BE2C (cell line): Measurements from ENCODE around the gene SIGLECL1.

Experiments
- DNase-seq: peaks from one replicate; pipeline ENCODE4 v3.0.0-alpha.2; 2020
- H3K27me3 ChIP-seq: fragments of 250-450 bp; sonication (Bioruptor Pico); 2 replicates; pipeline ENCODE4 v1.5.1; 2020; ENCODE audit warnings: mild to moderate bottlenecking
- H3K36me3 ChIP-seq: fragments of 250-450 bp; sonication (Bioruptor Pico); 2 replicates; pipeline ENCODE4 v1.5.1; 2020; ENCODE audit warnings: mild to moderate bottlenecking
- H3K4me1 ChIP-seq: fragments of 250-450 bp; sonication (Bioruptor Pico); 2 replicates; pipeline ENCODE4 v1.5.1; 2020
- H3K4me3 ChIP-seq: 2 replicates; pipeline ENCODE4 v1.5.1; 2011; ENCODE audit warnings: low read depth, low read length
- H3K9me3 ChIP-seq: fragments of 250-450 bp; sonication (Bioruptor Pico); 2 replicates; pipeline ENCODE4 v1.5.1; 2020
- CTCF ChIP-seq: IDR thresholded peaks from 2 replicates; pipeline ENCODE4 v1.5.1; 2012; ENCODE audit warnings: mild to moderate bottlenecking, low read depth, low read length

The SIGLECL1 gene

GRCh38 chr19:51226067-51226466, 24.8 kb upstream of the SIGLECL1 start:
- no peaks in the 10 kb centered on the region for H3K9me3 ChIP-seq
- DNase-seq, result no peak
- H3K4me1 ChIP-seq, result no peaks in the 10 kb centered on the region
- H3K27me3 ChIP-seq, result peaks cover 13% of the 10 kb centered on the region
- no peak for TF ChIP-seq CTCF
- no peaks in the 10 kb centered on the region for H3K36me3 ChIP-seq
- no peak overlapping the region for H3K4me3 ChIP-seq

DNA sequence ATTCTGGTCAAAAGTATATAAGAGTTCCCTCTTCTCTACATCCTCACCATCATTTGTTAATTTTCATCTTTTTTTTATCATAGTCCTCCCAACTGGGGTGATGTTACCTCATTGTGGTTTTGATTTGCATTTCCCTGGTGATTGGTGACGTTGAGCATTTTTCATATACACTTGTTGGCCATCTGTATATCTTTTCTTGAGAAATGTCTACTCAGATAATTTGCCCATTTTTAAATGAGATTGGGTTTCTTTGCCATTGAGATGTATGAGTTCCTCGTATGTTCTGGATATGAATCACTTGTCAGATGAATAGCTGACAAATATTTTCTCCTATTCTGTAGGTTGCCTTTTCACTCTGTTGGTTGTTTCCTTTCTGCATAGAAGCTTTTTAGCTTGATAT, 23.6 kb upstream of the SIGLECL1 start:
- H3K27me3 ChIP-seq, result peaks cover 13% of the 10 kb centered on the region
- no peaks in the 10 kb centered on the region for H3K36me3 ChIP-seq
- no peak overlapping the region for H3K4me3 ChIP-seq
- H3K4me1 ChIP-seq, result no peaks in the 10 kb centered on the region
- H3K9me3 ChIP-seq, result no peaks in the 10 kb centered on the region
- no peak for TF ChIP-seq CTCF
- DNase-seq, result no peak

GRCh38 chr19:51227966-51228365, 22.9 kb upstream of the SIGLECL1 start:
- peaks cover 16% of the 10 kb centered on the region for H3K27me3 ChIP-seq
- no peak for DNase-seq
- H3K9me3 ChIP-seq, result no peaks in the 10 kb centered on the region
- H3K36me3 ChIP-seq, result no peaks in the 10 kb centered on the region
- no peaks in the 10 kb centered on the region for H3K4me1 ChIP-seq
- no peak for TF ChIP-seq CTCF
- no peak overlapping the region for H3K4me3 ChIP-seq

GRCh38 chr19:51240866-51241265, 10.0 kb upstream of the SIGLECL1 start:
- Histone ChIP-seq H3K27me3 (peaks cover 18% of the 10 kb centered on the region), H3K36me3 (no peaks in the 10 kb centered on the region)
- DNase-seq, result no peak

DNA sequence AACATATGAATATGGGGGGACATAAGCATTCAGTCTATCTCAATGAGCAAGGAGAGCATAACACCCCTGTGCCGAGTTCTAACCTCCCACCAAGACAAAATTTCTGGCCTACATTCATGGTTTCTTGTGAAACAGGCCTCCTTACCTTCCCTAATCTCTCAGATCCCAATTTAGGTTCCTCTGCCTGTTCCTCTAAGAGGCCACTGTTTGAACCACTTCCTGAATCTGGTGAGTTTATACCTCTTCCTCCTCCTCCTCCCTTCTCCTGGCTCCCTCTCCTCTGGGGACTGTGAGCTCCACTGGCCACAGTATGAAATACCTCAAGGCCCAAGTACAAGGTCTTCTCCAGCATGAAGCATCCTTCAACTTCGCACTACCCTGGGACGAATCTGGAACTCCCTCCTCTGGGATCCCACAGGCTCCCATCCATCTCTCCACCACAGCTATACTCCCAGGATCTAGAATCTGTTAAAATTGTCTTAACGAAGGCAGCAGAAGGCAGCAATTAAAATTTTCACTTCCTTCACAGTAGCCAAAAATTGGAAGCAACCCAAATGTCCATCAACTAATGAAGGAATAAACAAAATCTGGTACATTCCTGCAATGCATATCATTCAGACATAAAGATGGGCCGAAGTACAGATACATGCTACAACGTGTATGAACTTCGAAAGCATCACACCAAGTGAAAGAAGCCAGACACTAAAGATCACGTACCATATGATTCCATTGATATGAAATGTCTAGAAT, 7.8 kb upstream of the SIGLECL1 start:
- Histone ChIP-seq H3K27me3 (peaks cover 18% of the 10 kb centered on the region), H3K4me3 (no peak overlapping the region), H3K4me1 (no peaks in the 10 kb centered on the region), H3K36me3 (no peaks in the 10 kb centered on the region), H3K9me3 (no peaks in the 10 kb centered on the region)
- TF ChIP-seq CTCF, result no peak
- DNase-seq, result no peak

More at GRCh38 chr19:51240866-51241265, 10.0 kb upstream of the SIGLECL1 start:
- H3K9me3 ChIP-seq, result no peaks in the 10 kb centered on the region
- no peak overlapping the region for H3K4me3 ChIP-seq
- TF ChIP-seq CTCF, result no peak
- no peaks in the 10 kb centered on the region for H3K4me1 ChIP-seq

DNA sequence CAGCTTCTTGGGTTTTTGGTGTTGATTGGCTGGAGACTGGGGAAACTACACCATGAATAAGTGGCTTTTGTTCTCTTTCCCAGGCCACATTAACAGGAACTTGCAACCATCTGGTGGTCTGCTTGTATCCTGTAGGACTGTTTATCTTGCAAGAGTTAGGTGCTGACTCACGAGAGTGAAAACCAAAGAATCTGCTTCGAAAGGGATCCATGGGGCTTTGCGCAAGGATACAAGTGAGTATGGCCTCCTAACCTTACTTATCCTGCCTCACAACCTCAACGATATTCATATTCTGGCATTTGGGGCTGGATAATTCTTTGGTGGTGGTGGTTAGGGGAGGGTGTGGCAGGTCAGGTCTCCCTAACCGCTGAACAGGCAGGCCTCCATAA, 4.7 kb upstream of the SIGLECL1 start:
- no peaks in the 10 kb centered on the region for H3K4me1 ChIP-seq
- no peak for DNase-seq
- TF ChIP-seq CTCF, result no peak

More for the DNA sequence above, 4.7 kb upstream of the SIGLECL1 start:
- no peak overlapping the region for H3K4me3 ChIP-seq
- H3K9me3 ChIP-seq, result no peaks in the 10 kb centered on the region
- H3K27me3 ChIP-seq, result peaks cover 6% of the 10 kb centered on the region; the same call in 1 of the 2 replicates
- H3K36me3 ChIP-seq, result no peaks in the 10 kb centered on the region
